ENCODE results near the gene DTNA. TPM values are rescaled to one million over a fixed set of nuclear protein-coding genes. Genes with fewer than 3 reads are reported as not detected.

Gene DTNA
- total RNA-seq, 1 experiment from 2014 or later, result 9.6 TPM

DNA sequence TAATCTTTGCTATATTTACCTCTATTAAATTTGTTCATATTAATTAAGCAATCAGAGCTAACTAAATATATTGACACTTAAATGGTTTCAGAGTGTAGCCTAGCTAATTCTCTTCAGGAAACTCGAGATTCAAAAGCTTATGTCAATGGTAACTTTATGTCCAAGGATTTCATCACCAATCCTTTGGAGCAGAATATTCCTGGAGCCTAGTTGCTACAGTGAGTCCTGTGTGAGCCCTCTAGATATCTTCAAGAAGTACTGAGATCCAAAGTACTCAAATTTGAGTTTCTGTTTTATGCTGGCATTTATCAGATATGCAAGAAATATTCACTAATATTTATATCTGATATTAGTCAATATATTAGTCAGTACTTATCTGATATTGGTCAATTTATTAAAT, 31.3 kb downstream of the DTNA start:
- no peak overlapping the region for H2AFZ ChIP-seq (ENCODE audit: low read depth, low read length, poor library complexity, severe bottlenecking)
- DNase-seq (ENCODE audit: low read depth, low spot score) (no peak), ATAC-seq (no peak)
- TF ChIP-seq, protein P1, sequence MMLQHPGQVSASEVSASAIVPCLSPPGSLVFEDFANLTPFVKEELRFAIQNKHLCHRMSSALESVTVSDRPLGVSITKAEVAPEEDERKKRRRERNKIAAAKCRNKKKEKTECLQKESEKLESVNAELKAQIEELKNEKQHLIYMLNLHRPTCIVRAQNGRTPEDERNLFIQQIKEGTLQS (IDR thresholded peaks at IDR 0.05), result no peak
- no peak for TF ChIP-seq CEBPB (IDR thresholded peaks at IDR 0.05; ENCODE audit: low read depth)
- TF ChIP-seq EGR1 (IDR thresholded peaks at IDR 0.05; ENCODE audit: low read depth), result no peak
- TF ChIP-seq SRF (IDR thresholded peaks at IDR 0.05; ENCODE audit: low read depth), result no peak
- no peak for TF ChIP-seq POLR2AphosphoS5 (IDR thresholded peaks at IDR 0.05; ENCODE audit: low read depth, low read length)
- TF ChIP-seq, protein P2, sequence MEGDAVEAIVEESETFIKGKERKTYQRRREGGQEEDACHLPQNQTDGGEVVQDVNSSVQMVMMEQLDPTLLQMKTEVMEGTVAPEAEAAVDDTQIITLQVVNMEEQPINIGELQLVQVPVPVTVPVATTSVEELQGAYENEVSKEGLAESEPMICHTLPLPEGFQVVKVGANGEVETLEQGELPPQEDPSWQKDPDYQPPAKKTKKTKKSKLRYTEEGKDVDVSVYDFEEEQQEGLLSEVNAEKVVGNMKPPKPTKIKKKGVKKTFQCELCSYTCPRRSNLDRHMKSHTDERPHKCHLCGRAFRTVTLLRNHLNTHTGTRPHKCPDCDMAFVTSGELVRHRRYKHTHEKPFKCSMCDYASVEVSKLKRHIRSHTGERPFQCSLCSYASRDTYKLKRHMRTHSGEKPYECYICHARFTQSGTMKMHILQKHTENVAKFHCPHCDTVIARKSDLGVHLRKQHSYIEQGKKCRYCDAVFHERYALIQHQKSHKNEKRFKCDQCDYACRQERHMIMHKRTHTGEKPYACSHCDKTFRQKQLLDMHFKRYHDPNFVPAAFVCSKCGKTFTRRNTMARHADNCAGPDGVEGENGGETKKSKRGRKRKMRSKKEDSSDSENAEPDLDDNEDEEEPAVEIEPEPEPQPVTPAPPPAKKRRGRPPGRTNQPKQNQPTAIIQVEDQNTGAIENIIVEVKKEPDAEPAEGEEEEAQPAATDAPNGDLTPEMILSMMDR (IDR thresholded peaks at IDR 0.05 in 2 of 3, conservative IDR thresholded peaks at IDR 0.05 in 1 of 3; ENCODE audit: borderline replicate concordance in 1 of 3, insufficient read depth in 1 of 3, low read depth in 2 of 3, low read length in 2 of 3), result no peak
- no peak for TF ChIP-seq CBX3 (IDR thresholded peaks at IDR 0.05; ENCODE audit: low read depth)
- TF ChIP-seq EZH2phosphoT487 (IDR thresholded peaks at IDR 0.05; ENCODE audit: borderline replicate concordance), result no peak
- TF ChIP-seq ZFX (IDR thresholded peaks at IDR 0.05), result no peak
- TF ChIP-seq ELF1 (IDR thresholded peaks at IDR 0.05; ENCODE audit: borderline replicate concordance, low read depth), result no peak
- TF ChIP-seq RAD21 (IDR thresholded peaks at IDR 0.05; ENCODE audit: low read depth), result no peak
- no peak for TF ChIP-seq TCF7L2 (IDR thresholded peaks at IDR 0.05; ENCODE audit: borderline replicate concordance, extremely low read depth, insufficient read depth, insufficient read length)
- TF ChIP-seq ZNF274 (IDR thresholded peaks at IDR 0.05; ENCODE audit: low read depth, low read length), result no peak
- no peak for TF ChIP-seq ZBTB33 (IDR thresholded peaks at IDR 0.05; ENCODE audit: extremely low read depth, insufficient replicate concordance, low read length)
- no peak for TF ChIP-seq JUND (IDR thresholded peaks at IDR 0.05)
- no peak for TF ChIP-seq SIN3A (IDR thresholded peaks at IDR 0.05; ENCODE audit: low read depth)
- TF ChIP-seq SP1 (IDR thresholded peaks at IDR 0.05; ENCODE audit: low read depth), result no peak
- no peak for TF ChIP-seq POLR2A (IDR thresholded peaks at IDR 0.05; ENCODE audit: borderline replicate concordance, extremely low read depth, insufficient read depth, insufficient read length)
- TF ChIP-seq MAX (IDR thresholded peaks at IDR 0.05), result no peak
- H3K79me2 ChIP-seq (ENCODE audit: insufficient read depth, low read length), result no peaks in the 10 kb centered on the region
- no peak overlapping the region for H3K4me2 ChIP-seq (ENCODE audit: low read length)
- ChIA-PET CTCF (interaction anchor here (0.6 kb wide), 1 partner anchor 12 kb away, joined by 4 read pairs; no protein-coding TSS in a partner anchor), RAD21 (ENCODE audit: low non-redundant PET in 1 of 2, low total read pairs in 2 of 2, uncharacterized antibody in 2 of 2, unreplicated experiment in 2 of 2) (no interaction called here), POLR2A (no interaction called here)
- H3K4me3 ChIP-seq (replicated peaks in 1 of 2; ENCODE audit: low read depth in 1 of 2, low read length in 2 of 2), result no peak overlapping the region
- no peaks in the 10 kb centered on the region for H3K9me2 ChIP-seq (ENCODE audit: insufficient read depth)
- H3K27me3 ChIP-seq (ENCODE audit: insufficient read depth, low read length), result peaks cover 3% of the 10 kb centered on the region; the same call in 1 of the 2 replicates
- H3K36me3 ChIP-seq (ENCODE audit: control insufficient read depth in 1 of 2, insufficient read depth in 2 of 2, low read length in 2 of 2), result no peaks in the 10 kb centered on the region
- BruUV-seq (replicated peaks), result no TSS peak
- no peaks in the 10 kb centered on the region for H4K20me1 ChIP-seq (ENCODE audit: insufficient read depth)
- H3K4me1 ChIP-seq (ENCODE audit: control insufficient read depth in 1 of 2, insufficient read depth in 2 of 2, low read length in 2 of 2), result peaks cover 0 to 3% of the 10 kb centered on the region in 2 experiments; a peak in 1 of 4 replicates
- no peak overlapping the region for H3K9ac ChIP-seq (ENCODE audit: low read length)
- no peaks in the 10 kb centered on the region for H3K9me3 ChIP-seq (ENCODE audit: control insufficient read depth in 1 of 2, insufficient read depth in 1 of 2, low read depth in 1 of 2, low read length in 2 of 2)
- intact Hi-C loops (cut with micrococcal nuclease), result no loop called here
- H3K27ac ChIP-seq (ENCODE audit: low read depth, low read length), result no peak overlapping the region

Measured in HCT116 (cell line).